H1 (cell line): Measurements from ENCODE around the gene ARSB. TPM values are rescaled to one million over a fixed set of nuclear protein-coding genes. Genes with fewer than 3 reads are reported as not detected.

Experiments
- CTCF ChIA-PET: fragments of 300-600 bp; sonication (Branson Sonifier 250); formaldehyde crosslinking; loops from one replicate; lab custom pipeline; 2021; ENCODE audit not compliant: partially characterized antibody; lab: Charles Lee
- POLR2A ChIA-PET: fragments of 300-600 bp; sonication (Branson Sonifier 250); formaldehyde crosslinking; loops from one replicate; lab custom pipeline; 2021; ENCODE audit warnings: inconsistent platforms; ENCODE audit not compliant: partially characterized antibody; lab: Charles Lee
- DNase-seq, 2 experiments: peaks; one replicate each; pipeline versions ENCODE4 v3.0.0 to v3.0.0-alpha.2; 2010 to 2022; ENCODE audit warnings: low spot score in 2 of 2, low read depth in 1 of 2, mixed read lengths in 1 of 2
- FAIRE-seq: peaks from 2 replicates; lab custom pipeline; 2011; peaks lifted over from hg19 to GRCh38; lab: Jason Lieb, UNC
- H2AFZ ChIP-seq: 2 replicates; pipeline ENCODE4 v1.8.1; 2012; ENCODE audit warnings: low read length, inconsistent platforms
- H2AK5ac ChIP-seq: 2 replicates; pipeline ENCODE4 v1.6.1; 2013; ENCODE audit warnings: low read depth, low read length
- H2BK120ac ChIP-seq: replicated peaks from 2 replicates; pipeline ENCODE3; 2013; ENCODE audit warnings: low read depth, low read length, inconsistent platforms
- H2BK12ac ChIP-seq: 2 replicates; pipeline ENCODE4 v1.6.1; 2013; ENCODE audit warnings: low read depth, low read length
- H2BK15ac ChIP-seq: 2 replicates; pipeline ENCODE4 v1.6.1; 2013; ENCODE audit warnings: low read length
- H2BK20ac ChIP-seq: 2 replicates; pipeline ENCODE4 v1.6.1; 2013; ENCODE audit warnings: low read length
- H2BK5ac ChIP-seq: 2 replicates; pipeline ENCODE4 v1.6.1; 2013; ENCODE audit warnings: low read depth, low read length
- H3K14ac ChIP-seq: 2 replicates; pipeline ENCODE4 v1.6.1; 2013; ENCODE audit warnings: inconsistent platforms; ENCODE audit not compliant: insufficient read length
- H3K18ac ChIP-seq: 2 replicates; pipeline ENCODE4 v1.6.1; 2013; ENCODE audit warnings: low read length; ENCODE audit errors: extremely low read depth
- H3K23ac ChIP-seq: 2 replicates; pipeline ENCODE4 v1.6.1; 2013; ENCODE audit warnings: inconsistent platforms; ENCODE audit not compliant: insufficient read length
- H3K23me2 ChIP-seq: 2 replicates; pipeline ENCODE4 v1.6.1; 2013; ENCODE audit warnings: low read depth, low read length
- H3K27ac ChIP-seq: 2 replicates; pipeline ENCODE4 v1.6.1; 2011; ENCODE audit warnings: low read depth, low read length, inconsistent platforms
- H3K27me3 ChIP-seq, 4 experiments: replicated peaks in 1 of 4; 1 replicate in 1 of 4; 2 replicates in 3 of 4; pipeline versions ENCODE4 v1.6.1 to v1.8.1; 2011 to 2013; ENCODE audit warnings: low read length in 3 of 4, mild to moderate bottlenecking in 3 of 4, inconsistent platforms in 2 of 4, mixed read lengths in 2 of 4, moderate library complexity in 1 of 4; ENCODE audit not compliant: control insufficient read depth in 3 of 4, insufficient read depth in 3 of 4; ENCODE audit errors: extremely low read depth in 1 of 4
- H3K36me3 ChIP-seq, 4 experiments: 2 replicates each; pipeline versions ENCODE4 v1.6.1 to v1.8.1; 2011 to 2013; ENCODE audit warnings: mild to moderate bottlenecking in 4 of 4, low read length in 3 of 4, moderate library complexity in 2 of 4, control low read depth in 1 of 4, inconsistent platforms in 1 of 4; ENCODE audit not compliant: insufficient read depth in 4 of 4, control insufficient read depth in 2 of 4
- H3K4ac ChIP-seq: replicated peaks from 2 replicates; pipeline ENCODE3; 2013; ENCODE audit warnings: low read length, low read depth, mixed read lengths, inconsistent platforms; ENCODE audit not compliant: insufficient read length
- H3K4me1 ChIP-seq, 4 experiments: replicated peaks in 1 of 4; 1 replicate in 1 of 4; 2 replicates in 3 of 4; pipeline versions ENCODE4 v1.6.1 to v1.8.1; 2011 to 2013; ENCODE audit warnings: low read length in 3 of 4, inconsistent platforms in 2 of 4, mixed read lengths in 1 of 4; ENCODE audit not compliant: insufficient read depth in 4 of 4, control insufficient read depth in 3 of 4
- H3K4me2 ChIP-seq, 2 experiments: 2 replicates each; pipeline versions ENCODE4 v1.6.1 to v1.8.1; 2011 to 2013; ENCODE audit warnings: low read depth in 2 of 2, low read length in 2 of 2, control low read depth in 1 of 2, inconsistent platforms in 1 of 2, mild to moderate bottlenecking in 1 of 2; ENCODE audit not compliant: insufficient read depth in 1 of 2
- H3K4me3 ChIP-seq, 4 experiments: fragments of 200-600, 300-600 bp in 1 of 4; sonication (generic), shearing (Covaris generic), sonication (Bioruptor Twin) in 1 of 4; 2 replicates each; pipeline versions ENCODE4 v1.5.1 to v1.8.1; 2011 to 2016; ENCODE audit warnings: low read length in 4 of 4, low read depth in 3 of 4, control low read depth in 2 of 4, inconsistent platforms in 2 of 4, mild to moderate bottlenecking in 2 of 4, mixed read lengths in 1 of 4, moderate library complexity in 1 of 4; ENCODE audit not compliant: insufficient read depth in 2 of 4; ENCODE audit errors: extremely low read depth in 1 of 4
- H3K56ac ChIP-seq: replicated peaks from 2 replicates; pipeline ENCODE3; 2013; ENCODE audit warnings: low read depth, mild to moderate bottlenecking, mixed read lengths, low read length, inconsistent platforms; ENCODE audit not compliant: insufficient read length
- H3K79me1 ChIP-seq: 2 replicates; pipeline ENCODE4 v1.6.1; 2013; ENCODE audit warnings: low read depth, low read length, control low read depth
- H3K79me2 ChIP-seq, 2 experiments: 2 replicates each; pipeline versions ENCODE4 v1.6.1 to v1.8.1; 2012 to 2013; ENCODE audit warnings: low read length in 2 of 2, mild to moderate bottlenecking in 2 of 2, inconsistent platforms in 1 of 2; ENCODE audit not compliant: insufficient read depth in 2 of 2, control insufficient read depth in 1 of 2
- H3K9ac ChIP-seq, 4 experiments: replicated peaks in 1 of 4; 1 replicate in 1 of 4; 2 replicates in 3 of 4; pipeline versions ENCODE4 v1.6.1 to v1.8.1; 2011 to 2013; ENCODE audit warnings: low read depth in 3 of 4, low read length in 3 of 4, control low read depth in 2 of 4, mild to moderate bottlenecking in 2 of 4, moderate library complexity in 2 of 4, inconsistent platforms in 1 of 4; ENCODE audit errors: extremely low read depth in 1 of 4
- H3K9me3 ChIP-seq, 2 experiments: 2 replicates each; pipeline versions ENCODE4 v1.6.1 to v1.8.1; 2012 to 2013; ENCODE audit warnings: mild to moderate bottlenecking in 2 of 2, moderate library complexity in 2 of 2, control low read depth in 1 of 2, inconsistent platforms in 1 of 2, low read depth in 1 of 2, low read length in 1 of 2, mixed read lengths in 1 of 2; ENCODE audit not compliant: insufficient read depth in 2 of 2
- H4K20me1 ChIP-seq, 2 experiments: replicated peaks in 1 of 2; 2 replicates each; pipeline versions ENCODE3 to v1.8.1; 2011 to 2013; ENCODE audit warnings: inconsistent platforms in 2 of 2, low read length in 2 of 2, mild to moderate bottlenecking in 1 of 2; ENCODE audit not compliant: insufficient read depth in 2 of 2, control insufficient read depth in 1 of 2
- H4K5ac ChIP-seq: 2 replicates; pipeline ENCODE4 v1.6.1; 2013; ENCODE audit warnings: low read length, low read depth, mixed read lengths, inconsistent platforms; ENCODE audit not compliant: insufficient read length
- H4K8ac ChIP-seq: 2 replicates; pipeline ENCODE4 v1.8.0; 2013; ENCODE audit warnings: mild to moderate bottlenecking, moderate library complexity, low read length, inconsistent platforms; ENCODE audit not compliant: insufficient read depth; ENCODE audit errors: extremely low read depth
- H4K91ac ChIP-seq: replicated peaks from 2 replicates; pipeline ENCODE3; 2013; ENCODE audit warnings: low read length, mixed read lengths, inconsistent platforms; ENCODE audit not compliant: insufficient read length
- BCL11A ChIP-seq, 2 experiments: IDR thresholded peaks; one replicate each; pipeline ENCODE4 v1.6.1; 2011; ENCODE audit warnings: low read depth in 2 of 2, low read length in 2 of 2, mild to moderate bottlenecking in 2 of 2
- CEBPB ChIP-seq: IDR thresholded peaks from 2 replicates; pipeline ENCODE4 v1.6.1; 2012; ENCODE audit warnings: low read depth, low read length
- CHD2 ChIP-seq: IDR thresholded peaks from 2 replicates; pipeline ENCODE4 v1.6.1; 2012; ENCODE audit warnings: low read length, improper control_type of control experiment
- NANOG ChIP-seq: IDR thresholded peaks from 2 replicates; pipeline ENCODE4 v1.6.1; 2011; ENCODE audit warnings: low read length, low read depth, mild to moderate bottlenecking, inconsistent platforms; ENCODE audit not compliant: insufficient read depth, poor library complexity, severe bottlenecking
- PHF8 ChIP-seq: fragments of 200-600 bp; sonication (generic); conservative IDR thresholded peaks from 2 replicates; pipeline ENCODE4 v1.7.1; 2012; ENCODE audit warnings: low read depth, mild to moderate bottlenecking, inconsistent platforms, low read length, moderate library complexity
- RBBP5 ChIP-seq: IDR thresholded peaks from 2 replicates; pipeline ENCODE4 v1.7.1; 2012; ENCODE audit warnings: low read depth, mild to moderate bottlenecking, inconsistent platforms, low read length, moderate library complexity, borderline replicate concordance
- RXRA ChIP-seq: IDR thresholded peaks from 2 replicates; pipeline ENCODE4 v1.6.1; 2011; ENCODE audit warnings: low read depth, mild to moderate bottlenecking, low read length, moderate library complexity; ENCODE audit not compliant: insufficient read depth
- SP2 ChIP-seq: IDR thresholded peaks from 2 replicates; pipeline ENCODE4 v1.6.1; 2012; ENCODE audit warnings: mild to moderate bottlenecking, low read length, inconsistent platforms
- TAF1 ChIP-seq: IDR thresholded peaks from 2 replicates; pipeline ENCODE4 v1.6.1; 2011; ENCODE audit warnings: mild to moderate bottlenecking, low read depth, low read length
- WGBS, 2 experiments: shearing (Covaris generic) in 1 of 2; methylation state at CpG; one replicate each; pipeline versions ENCODE4 v1.1.6 to v1.1.7; 2013 to 2015; ENCODE audit warnings: low lambda C conversion rate in 2 of 2, mixed read lengths in 2 of 2, inconsistent platforms in 1 of 2, low coverage in 1 of 2, missing lambda C conversion rate in 1 of 2; ENCODE audit not compliant: insufficient replicate concordance in 2 of 2, insufficient coverage in 1 of 2, insufficient read length in 1 of 2; ENCODE audit errors: extremely low coverage in 1 of 2, missing lambda C conversion rate in 1 of 2; 5-methylcytosine and 5-hydroxymethylcytosine counted together
- polyA plus RNA-seq, 7 experiments: library from polyadenylated mRNA; depleted of rRNA in 3 of 7; stranded (reverse) in 5 of 7; unstranded in 2 of 7; fragments of >200 nt in 5 of 7; fragments of 200-250 nt in 2 of 7; gene quantifications; 1 replicate in 5 of 7; 2 replicates in 1 of 7; 4 replicates in 1 of 7; pipeline versions ENCODE4 v1.2.1 to v1.2.3, GENCODE V29; 2011 to 2013; ENCODE audit warnings: missing spikeins in 2 of 7, mixed read lengths in 2 of 7
- total RNA-seq: library from RNA; stranded (reverse); fragmentation: NEBNext Ultra II Directional; extraction: Animal tissue kit (Norgen Biotek cat#: 25700); gene quantifications from 2 replicates; pipeline ENCODE4 v1.2.1, GENCODE V29; 2021
- TF ChIP-seq, protein P1 (sequence below): IDR thresholded peaks from 2 replicates; pipeline ENCODE4 v1.6.1; 2011; ENCODE audit warnings: low read depth, mild to moderate bottlenecking, low read length; ENCODE audit not compliant: insufficient read depth

ARSB gene
- total and polyA plus RNA-seq, 2 of the 8 experiments (the other 6 are each of a cell fraction or from before 2014, with no cell fraction given) = 6.4 to 13.9 TPM

DNA sequence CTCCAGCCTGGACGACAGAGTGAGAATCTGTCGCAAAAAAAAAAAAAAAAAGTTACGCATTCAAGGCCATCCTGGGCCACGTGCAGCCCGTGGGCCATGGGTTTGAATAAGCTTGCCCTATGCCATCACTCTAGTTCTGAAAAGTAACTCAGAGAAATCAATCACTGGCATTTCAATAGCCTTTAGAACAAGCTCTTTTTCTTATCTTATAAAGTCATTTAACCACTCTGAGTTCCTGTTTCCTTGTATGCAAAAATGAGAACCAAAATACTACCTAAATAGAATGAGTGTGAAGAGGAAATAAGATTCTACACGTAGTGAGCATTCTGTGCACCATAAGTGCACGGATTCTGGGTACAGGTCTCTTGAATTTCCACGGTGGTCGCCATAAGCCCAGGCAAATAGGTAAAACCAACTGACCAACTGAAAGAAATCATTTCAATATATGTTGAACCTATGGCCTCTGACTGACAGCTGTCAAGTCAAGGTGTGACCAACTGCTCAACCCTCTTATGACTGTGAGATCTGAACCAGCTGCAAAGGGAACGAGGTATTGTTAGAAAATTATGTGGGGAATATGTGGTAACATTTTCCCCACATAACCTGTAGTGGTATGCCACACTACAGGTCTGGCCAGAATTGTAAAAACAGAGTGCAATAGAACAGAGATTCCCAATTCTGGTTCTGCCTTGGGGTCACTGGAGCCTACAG, 192.6 kb downstream of the ARSB start:
- 95% methylated on average over 7 of the region's 10 CpGs; no CpG with 5 or more reads in 1 of the 2 experiments for WGBS, 2 experiments
- H3K23me2 ChIP-seq = no peaks in the 10 kb centered on the region; the same call in 1 of the 2 replicates
- CTCF ChIA-PET = interaction anchor here (0.6 to 1.7 kb wide), 6 partner anchors 25 to 1045 kb away, joined by 3 to 5 read pairs (median 4); no protein-coding TSS in a partner anchor
- no peak for FAIRE-seq
- H3K36me3 ChIP-seq = no peaks in the 10 kb centered on the region
- H2AK5ac ChIP-seq = no peak overlapping the region
- no peak overlapping the region for H4K91ac ChIP-seq
- no peaks in the 10 kb centered on the region for H3K79me1 ChIP-seq
- TF ChIP-seq SP2 = no peak
- no peak for TF ChIP-seq CHD2
- no peak for TF ChIP-seq BCL11A (IDR thresholded peaks at IDR 0.05; ENCODE audit: low read depth in 2 of 2, low read length in 2 of 2)
- no peak for TF ChIP-seq NANOG
- no peak for TF ChIP-seq CEBPB
- TF ChIP-seq TAF1 = no peak
- TF ChIP-seq, protein P1, sequence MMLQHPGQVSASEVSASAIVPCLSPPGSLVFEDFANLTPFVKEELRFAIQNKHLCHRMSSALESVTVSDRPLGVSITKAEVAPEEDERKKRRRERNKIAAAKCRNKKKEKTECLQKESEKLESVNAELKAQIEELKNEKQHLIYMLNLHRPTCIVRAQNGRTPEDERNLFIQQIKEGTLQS = no peak
- no peak for TF ChIP-seq PHF8
- TF ChIP-seq RBBP5 = no peak
- TF ChIP-seq RXRA = no peak
- H3K4me1 ChIP-seq = no peaks in the 10 kb centered on the region
- DNase-seq = no peak
- H2BK20ac ChIP-seq = no peak overlapping the region
- H3K14ac ChIP-seq = no peak overlapping the region
- no peak overlapping the region for H4K5ac ChIP-seq
- H3K9me3 ChIP-seq = no peaks in the 10 kb centered on the region
- H3K4me3 ChIP-seq = no peak overlapping the region
- no peak overlapping the region for H2AFZ ChIP-seq
- no peaks in the 10 kb centered on the region for H4K20me1 ChIP-seq
- POLR2A ChIA-PET = no interaction called here
- H3K56ac ChIP-seq = no peak overlapping the region
- H3K27ac ChIP-seq = no peak overlapping the region
- H4K8ac ChIP-seq = no peak overlapping the region
- no peak overlapping the region for H2BK15ac ChIP-seq
- H2BK12ac ChIP-seq = no peak overlapping the region
- no peak overlapping the region for H3K4ac ChIP-seq
- no peak overlapping the region for H3K4me2 ChIP-seq
- no peak overlapping the region for H3K23ac ChIP-seq
- no peaks in the 10 kb centered on the region for H3K27me3 ChIP-seq
- H3K18ac ChIP-seq = no peak overlapping the region
- H3K9ac ChIP-seq = no peak overlapping the region
- no peak overlapping the region for H2BK120ac ChIP-seq
- no peaks in the 10 kb centered on the region for H3K79me2 ChIP-seq
- no peak overlapping the region for H2BK5ac ChIP-seq
